Measurements from ENCODE around the gene FSTL4.

DNA sequence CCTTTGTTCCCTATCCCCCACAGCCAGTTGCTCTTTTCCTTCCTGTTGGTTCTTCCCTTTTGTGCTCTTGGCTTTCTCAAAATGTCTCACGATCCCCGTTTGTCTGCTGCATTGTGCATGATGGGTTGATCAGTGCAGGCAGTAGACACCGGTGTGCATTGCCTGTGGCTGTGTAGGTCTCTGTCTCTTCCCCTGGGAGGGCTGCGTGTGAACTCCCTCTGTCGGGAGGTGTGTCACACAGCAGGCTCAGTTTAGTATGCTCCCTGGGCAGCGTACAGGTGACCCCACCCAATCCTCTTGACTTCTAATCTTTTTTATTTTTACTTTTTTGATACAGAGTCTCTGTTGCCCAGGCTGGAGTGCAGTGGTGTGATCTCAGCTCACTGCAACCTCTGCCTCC lies 265.3 kb downstream of the FSTL4 start:
- TF ChIP-seq, protein P1, sequence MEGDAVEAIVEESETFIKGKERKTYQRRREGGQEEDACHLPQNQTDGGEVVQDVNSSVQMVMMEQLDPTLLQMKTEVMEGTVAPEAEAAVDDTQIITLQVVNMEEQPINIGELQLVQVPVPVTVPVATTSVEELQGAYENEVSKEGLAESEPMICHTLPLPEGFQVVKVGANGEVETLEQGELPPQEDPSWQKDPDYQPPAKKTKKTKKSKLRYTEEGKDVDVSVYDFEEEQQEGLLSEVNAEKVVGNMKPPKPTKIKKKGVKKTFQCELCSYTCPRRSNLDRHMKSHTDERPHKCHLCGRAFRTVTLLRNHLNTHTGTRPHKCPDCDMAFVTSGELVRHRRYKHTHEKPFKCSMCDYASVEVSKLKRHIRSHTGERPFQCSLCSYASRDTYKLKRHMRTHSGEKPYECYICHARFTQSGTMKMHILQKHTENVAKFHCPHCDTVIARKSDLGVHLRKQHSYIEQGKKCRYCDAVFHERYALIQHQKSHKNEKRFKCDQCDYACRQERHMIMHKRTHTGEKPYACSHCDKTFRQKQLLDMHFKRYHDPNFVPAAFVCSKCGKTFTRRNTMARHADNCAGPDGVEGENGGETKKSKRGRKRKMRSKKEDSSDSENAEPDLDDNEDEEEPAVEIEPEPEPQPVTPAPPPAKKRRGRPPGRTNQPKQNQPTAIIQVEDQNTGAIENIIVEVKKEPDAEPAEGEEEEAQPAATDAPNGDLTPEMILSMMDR (IDR thresholded peaks at IDR 0.05): no peak
- TF ChIP-seq POLR2A (IDR thresholded peaks at IDR 0.05; ENCODE audit: low read depth): no peak
- no peak for TF ChIP-seq POLR2AphosphoS5 (IDR thresholded peaks at IDR 0.05)
